22Rv1 (cell line): ENCODE results near the gene LIMA1.

ENCODE experiments used
- ZFX ChIP-seq: fragments of 450-650 bp; IDR thresholded peaks from 2 replicates; pipeline ENCODE4 v1.6.1; 2017; ENCODE audit warnings: antibody characterized with exemption, borderline replicate concordance
- TF ChIP-seq, protein P1 (sequence below): fragments of 450-650 bp; IDR thresholded peaks from 2 replicates; pipeline ENCODE4 v1.5.1; 2017; ENCODE audit warnings: mild to moderate bottlenecking

DNA sequence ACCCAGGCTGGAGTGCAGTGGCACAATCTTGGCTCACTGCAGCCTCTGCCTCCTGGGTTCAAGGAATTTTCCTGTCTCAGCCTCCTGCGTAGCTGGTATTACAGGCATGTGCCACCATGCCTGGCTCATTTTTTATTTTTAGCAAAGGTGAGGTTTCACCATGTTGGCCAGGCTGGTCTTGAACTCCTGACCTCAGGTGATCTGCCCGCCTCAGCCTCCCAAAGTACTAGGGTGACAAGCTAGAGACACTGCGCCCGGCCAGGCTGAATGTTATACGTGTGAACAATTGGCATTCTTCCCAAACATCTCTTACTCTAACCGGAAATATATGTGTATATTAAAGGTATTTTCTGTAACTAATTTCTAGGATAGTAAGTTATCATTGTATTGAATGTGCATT, 13.2 kb upstream of the LIMA1 start:
- TF ChIP-seq, protein P1, sequence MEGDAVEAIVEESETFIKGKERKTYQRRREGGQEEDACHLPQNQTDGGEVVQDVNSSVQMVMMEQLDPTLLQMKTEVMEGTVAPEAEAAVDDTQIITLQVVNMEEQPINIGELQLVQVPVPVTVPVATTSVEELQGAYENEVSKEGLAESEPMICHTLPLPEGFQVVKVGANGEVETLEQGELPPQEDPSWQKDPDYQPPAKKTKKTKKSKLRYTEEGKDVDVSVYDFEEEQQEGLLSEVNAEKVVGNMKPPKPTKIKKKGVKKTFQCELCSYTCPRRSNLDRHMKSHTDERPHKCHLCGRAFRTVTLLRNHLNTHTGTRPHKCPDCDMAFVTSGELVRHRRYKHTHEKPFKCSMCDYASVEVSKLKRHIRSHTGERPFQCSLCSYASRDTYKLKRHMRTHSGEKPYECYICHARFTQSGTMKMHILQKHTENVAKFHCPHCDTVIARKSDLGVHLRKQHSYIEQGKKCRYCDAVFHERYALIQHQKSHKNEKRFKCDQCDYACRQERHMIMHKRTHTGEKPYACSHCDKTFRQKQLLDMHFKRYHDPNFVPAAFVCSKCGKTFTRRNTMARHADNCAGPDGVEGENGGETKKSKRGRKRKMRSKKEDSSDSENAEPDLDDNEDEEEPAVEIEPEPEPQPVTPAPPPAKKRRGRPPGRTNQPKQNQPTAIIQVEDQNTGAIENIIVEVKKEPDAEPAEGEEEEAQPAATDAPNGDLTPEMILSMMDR: no peak
- no peak for TF ChIP-seq ZFX
